ENCODE data around the gene JMJD1C. TPM values are rescaled to one million over a fixed set of nuclear protein-coding genes. Genes with fewer than 3 reads are reported as not detected.
A peak's percentile ranks its signal among the peaks of the same experiment; 100 is the strongest.

Gene JMJD1C
- total RNA-seq, 2 experiments from 2014 or later: 389 to 399 TPM

DNA sequence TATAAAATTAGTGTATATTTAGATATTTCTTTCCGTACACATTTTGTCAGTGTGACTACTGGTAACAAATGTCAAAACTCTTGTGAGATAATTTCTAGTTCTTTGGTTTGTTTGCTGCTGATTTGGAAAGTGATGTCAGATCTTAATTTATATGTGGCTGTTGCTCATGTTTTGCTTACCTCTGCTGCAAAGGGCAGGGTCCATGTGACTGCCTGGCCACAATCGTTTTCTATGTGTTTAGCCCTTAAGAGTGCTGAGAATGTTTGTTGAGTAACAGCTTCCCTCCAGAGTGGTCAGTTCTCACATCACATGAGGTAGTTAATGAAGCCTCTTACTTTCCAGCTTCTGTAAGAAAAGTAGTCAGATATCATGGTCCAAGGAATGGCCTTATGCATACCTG is 328.5 kb downstream of the JMJD1C start:
- Mint-ChIP-seq H3K36me3 (ENCODE audit: low read depth) (peaks cover 61% of the 10 kb centered on the region), H3K4me3 (peak overlapping the region; percentile 54), H3K27me3 (no peaks in the 10 kb centered on the region), H3K9me3 (peaks cover 5% of the 10 kb centered on the region), H3K27ac (no peak overlapping the region), H3K4me1 (ENCODE audit: low read depth) (peaks cover 79% of the 10 kb centered on the region)
- Histone ChIP-seq H3K9me3 (ENCODE audit: control insufficient read depth in 1 of 2, insufficient read depth in 1 of 2, low read length in 2 of 2) (peaks cover 0 to 2% of the 10 kb centered on the region in 2 experiments), H3K36me3 (ENCODE audit: insufficient read depth, low read length) (peaks cover 17% of the 10 kb centered on the region), H3K4me1 (ENCODE audit: insufficient read depth, low read length) (peaks cover 52% of the 10 kb centered on the region), H3K4me3 (ENCODE audit: low read length) (no peak overlapping the region), H3K27ac (ENCODE audit: low read depth in 1 of 2, low read length in 2 of 2) (no peak overlapping the region), H3K27me3 (ENCODE audit: control insufficient read depth in 1 of 2, insufficient read depth in 2 of 2, low read length in 2 of 2) (no peaks in the 10 kb centered on the region)
- intact Hi-C loops (cut with DNase I, micrococcal nuclease): no loop called here
- DNase-seq: no peak
- TF ChIP-seq, protein P1, sequence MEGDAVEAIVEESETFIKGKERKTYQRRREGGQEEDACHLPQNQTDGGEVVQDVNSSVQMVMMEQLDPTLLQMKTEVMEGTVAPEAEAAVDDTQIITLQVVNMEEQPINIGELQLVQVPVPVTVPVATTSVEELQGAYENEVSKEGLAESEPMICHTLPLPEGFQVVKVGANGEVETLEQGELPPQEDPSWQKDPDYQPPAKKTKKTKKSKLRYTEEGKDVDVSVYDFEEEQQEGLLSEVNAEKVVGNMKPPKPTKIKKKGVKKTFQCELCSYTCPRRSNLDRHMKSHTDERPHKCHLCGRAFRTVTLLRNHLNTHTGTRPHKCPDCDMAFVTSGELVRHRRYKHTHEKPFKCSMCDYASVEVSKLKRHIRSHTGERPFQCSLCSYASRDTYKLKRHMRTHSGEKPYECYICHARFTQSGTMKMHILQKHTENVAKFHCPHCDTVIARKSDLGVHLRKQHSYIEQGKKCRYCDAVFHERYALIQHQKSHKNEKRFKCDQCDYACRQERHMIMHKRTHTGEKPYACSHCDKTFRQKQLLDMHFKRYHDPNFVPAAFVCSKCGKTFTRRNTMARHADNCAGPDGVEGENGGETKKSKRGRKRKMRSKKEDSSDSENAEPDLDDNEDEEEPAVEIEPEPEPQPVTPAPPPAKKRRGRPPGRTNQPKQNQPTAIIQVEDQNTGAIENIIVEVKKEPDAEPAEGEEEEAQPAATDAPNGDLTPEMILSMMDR (IDR thresholded peaks at IDR 0.05): no peak
- POLR2A ChIA-PET: no interaction called here
- CTCF ChIA-PET: interaction anchor here (1.9 kb wide), 1 partner anchor 9 kb away, joined by 5 read pairs; no protein-coding TSS in a partner anchor
- ATAC-seq (ENCODE audit: poor library complexity): no peak

DNA sequence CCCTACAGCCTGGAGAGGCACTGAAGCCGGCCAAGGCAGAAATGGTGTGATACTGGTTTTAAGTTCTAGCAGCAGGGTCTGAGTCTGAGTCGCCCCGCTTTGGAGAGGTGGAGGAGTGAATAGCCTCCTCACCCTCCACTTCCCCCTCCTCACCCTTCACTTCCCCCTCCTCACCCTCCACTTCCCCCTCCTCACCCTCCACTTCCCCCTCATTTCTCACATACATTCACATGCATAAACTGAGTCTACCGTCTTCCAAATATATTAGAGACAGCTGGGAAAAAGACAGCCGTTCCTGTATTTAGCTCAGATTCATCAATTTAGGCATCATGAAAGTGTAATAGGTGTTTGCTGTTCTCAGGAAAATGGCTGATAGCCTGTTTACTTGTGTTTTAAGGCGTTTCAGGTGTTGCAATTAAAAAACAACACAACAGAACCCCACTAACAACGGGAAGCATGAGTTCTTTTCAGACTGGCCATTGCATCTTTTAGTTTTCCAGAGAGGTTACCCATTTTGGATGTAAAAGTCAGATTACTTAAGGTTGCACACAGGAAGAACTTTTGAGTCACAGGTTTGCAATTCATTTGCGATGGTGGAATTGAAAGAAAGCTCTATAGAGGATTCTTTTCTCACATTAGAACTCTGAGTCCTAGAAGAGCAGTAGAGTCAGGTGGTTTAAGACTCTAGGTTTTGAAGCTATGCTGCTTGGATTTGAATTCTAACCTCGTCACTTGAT is 331.8 kb downstream of the JMJD1C start:
- H3K27me3 Mint-ChIP-seq: peaks cover 2% of the 10 kb centered on the region
- H3K4me1 Mint-ChIP-seq (ENCODE audit: low read depth): peaks cover 48% of the 10 kb centered on the region
- H3K4me3 Mint-ChIP-seq: peak overlapping the region; percentile 94
- peaks cover 31% of the 10 kb centered on the region for H3K36me3 Mint-ChIP-seq (ENCODE audit: low read depth)
- Histone ChIP-seq H3K27me3 (ENCODE audit: control insufficient read depth in 1 of 2, insufficient read depth in 2 of 2, low read length in 2 of 2) (no peaks in the 10 kb centered on the region), H3K27ac (ENCODE audit: low read depth in 1 of 2, low read length in 2 of 2) (peak overlapping the region; percentile 97 to 98), H3K4me3 (ENCODE audit: low read length) (peak overlapping the region; percentile 89), H3K4me1 (ENCODE audit: insufficient read depth, low read length) (peaks cover 46% of the 10 kb centered on the region), H3K9me3 (ENCODE audit: control insufficient read depth in 1 of 2, insufficient read depth in 1 of 2, low read length in 2 of 2) (peaks cover 0 to 6% of the 10 kb centered on the region in 2 experiments), H3K36me3 (ENCODE audit: insufficient read depth, low read length) (peaks cover 3% of the 10 kb centered on the region)
- intact Hi-C loops (cut with DNase I, micrococcal nuclease): loop anchor here (2.0 to 5.0 kb wide), 5 partner anchors 133 to 497 kb away; partner anchors contain the start of genes EGR2 (in 2 of the 2) and ADO (in 1 of the 2)
- CTCF ChIA-PET: interaction anchor here (2.5 kb wide), 1 partner anchor 11 kb away, joined by 7 read pairs; no protein-coding TSS in a partner anchor
- DNase-seq (peak in 2 of 14 experiments; percentile 6 to 24), ATAC-seq (ENCODE audit: poor library complexity) (no peak)
- H3K9me3 Mint-ChIP-seq: peaks cover 11% of the 10 kb centered on the region
- peak overlapping the region; percentile 88 for H3K27ac Mint-ChIP-seq
- POLR2A ChIA-PET: interaction anchor here (0.6 to 2.7 kb wide), 24 partner anchors 8 to 1231 kb away, joined by 3 to 31 read pairs (median 8); partner anchors contain the start of genes ADO, EGR2 and REEP3
- TF ChIP-seq, protein P1 (IDR thresholded peaks at IDR 0.05): no peak

DNA sequence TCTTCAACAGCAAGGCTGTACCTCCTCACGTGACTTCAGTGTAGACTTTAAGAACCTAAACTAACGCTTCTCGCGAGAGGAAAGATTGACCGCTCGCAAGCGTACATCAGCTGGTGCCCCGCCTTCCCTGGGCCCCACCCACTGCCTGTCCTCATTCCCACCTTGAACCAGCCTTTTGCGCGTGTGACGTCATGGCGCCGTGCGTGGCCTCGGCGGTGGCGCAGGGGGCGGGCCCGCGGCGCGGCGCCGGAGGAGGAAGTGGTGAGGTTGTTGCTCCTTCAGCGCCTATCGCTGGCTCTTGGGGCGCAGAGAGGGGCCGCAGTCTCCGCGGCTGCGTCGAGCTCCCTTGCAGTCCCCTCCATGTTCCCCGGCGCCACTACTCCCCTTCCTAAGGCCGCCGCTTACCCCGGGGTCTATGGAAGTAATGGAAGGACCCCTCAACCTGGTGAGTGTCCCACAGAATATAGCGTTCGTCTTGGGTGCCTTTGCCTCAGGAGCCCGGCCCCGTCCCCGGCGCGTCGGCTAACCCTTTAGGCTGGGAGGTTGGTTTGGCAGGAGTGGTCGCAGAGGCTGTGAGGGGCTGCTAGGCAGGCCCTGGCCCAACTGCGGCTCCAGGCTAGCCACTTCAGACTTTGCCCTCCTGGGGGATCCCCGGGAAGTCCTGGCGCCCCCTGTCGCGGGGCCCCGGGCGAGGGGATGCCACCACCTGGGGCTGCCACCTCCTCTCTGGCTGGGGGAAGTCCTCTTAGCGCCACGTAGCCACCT is 332.5 kb downstream of the JMJD1C start, which contains the start of gene NRBF2:
NRBF2 (plus strand) TSS at position 273 of the 765 bp plus-strand sequence; CDS start at position 416, 143 bp downstream.
- intact Hi-C loops (cut with DNase I, micrococcal nuclease): loop anchor here (2.0 to 5.0 kb wide), 5 partner anchors 134 to 496 kb away; partner anchors contain the start of genes EGR2 (in 2 of the 2) and ADO (in 1 of the 2)
- ATAC-seq (ENCODE audit: poor library complexity) (peak; percentile 90), DNase-seq (peak; percentile 91 to 99 (median 95))
- Histone ChIP-seq H3K9me3 (ENCODE audit: control insufficient read depth in 1 of 2, insufficient read depth in 1 of 2, low read length in 2 of 2) (peaks cover 0 to 6% of the 10 kb centered on the region in 2 experiments), H3K27ac (ENCODE audit: low read depth in 1 of 2, low read length in 2 of 2) (peak within 1 kb of the TSS; percentile 97 to 98), H3K27me3 (ENCODE audit: control insufficient read depth in 1 of 2, insufficient read depth in 2 of 2, low read length in 2 of 2) (no peaks in the 10 kb centered on the region), H3K4me1 (ENCODE audit: insufficient read depth, low read length) (peaks cover 44% of the 10 kb centered on the region), H3K4me3 (ENCODE audit: low read length) (peak within 1 kb of the TSS; percentile 89), H3K36me3 (ENCODE audit: insufficient read depth, low read length) (peaks cover 3% of the 10 kb centered on the region)
- Mint-ChIP-seq H3K9me3 (peaks cover 11% of the 10 kb centered on the region), H3K4me1 (ENCODE audit: low read depth) (peaks cover 45% of the 10 kb centered on the region), H3K36me3 (ENCODE audit: low read depth) (peaks cover 30% of the 10 kb centered on the region), H3K27me3 (peaks cover 9% of the 10 kb centered on the region), H3K27ac (peak within 1 kb of the TSS; percentile 88), H3K4me3 (peak within 1 kb of the TSS; percentile 94)
- TF ChIP-seq, protein P1 (IDR thresholded peaks at IDR 0.05): peak; percentile 22
- ChIA-PET CTCF (interaction anchor here (1.1 to 2.5 kb wide), 3 partner anchors 12 to 539 kb away, joined by 4 to 7 read pairs (median 6); no protein-coding TSS in a partner anchor), POLR2A (interaction anchor here (0.6 to 2.7 kb wide), 25 partner anchors 9 to 1230 kb away, joined by 3 to 31 read pairs (median 7); partner anchors contain the start of genes ADO, EGR2 and REEP3)

Data from CD4-positive, alpha-beta T cell (primary cell).